ENCODE results near the gene NFIL3.

The NFIL3 gene

DNA sequence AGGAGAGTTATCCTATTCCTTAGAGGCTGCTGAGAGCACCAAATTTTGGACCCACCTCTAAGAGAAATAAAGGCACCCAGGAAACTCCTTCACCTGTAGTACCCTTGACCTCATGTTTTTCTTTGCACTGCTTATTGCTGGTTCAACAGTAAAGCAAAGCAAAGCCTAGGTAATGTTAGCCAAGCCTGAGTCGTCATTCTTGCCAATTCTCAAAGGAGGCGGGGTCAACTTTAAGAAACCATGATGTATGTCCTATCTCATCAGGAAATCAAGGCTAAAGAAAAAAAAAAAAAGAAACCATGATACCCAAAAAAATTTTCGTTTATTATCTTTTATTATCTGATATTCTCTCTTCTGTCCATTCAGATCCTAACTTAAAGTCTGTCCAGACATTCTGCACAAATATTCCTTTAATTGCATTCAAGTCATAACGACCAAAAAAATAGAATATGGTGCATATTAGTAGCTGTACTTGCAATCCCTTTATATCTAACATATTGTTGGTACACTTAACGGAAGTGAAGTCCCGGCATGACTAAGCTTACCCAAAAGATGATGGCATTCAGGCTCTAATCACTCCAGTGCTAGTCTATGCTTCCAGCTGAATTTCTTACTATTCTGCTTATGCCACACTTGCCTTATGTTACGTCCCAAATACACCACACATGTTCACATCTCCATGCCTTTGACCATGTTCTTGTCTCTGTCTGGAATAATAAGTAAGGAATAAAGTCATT is 63.7 kb downstream of the NFIL3 start:
- no peak for DNase-seq (ENCODE audit: low read depth in 2 of 2)

DNA sequence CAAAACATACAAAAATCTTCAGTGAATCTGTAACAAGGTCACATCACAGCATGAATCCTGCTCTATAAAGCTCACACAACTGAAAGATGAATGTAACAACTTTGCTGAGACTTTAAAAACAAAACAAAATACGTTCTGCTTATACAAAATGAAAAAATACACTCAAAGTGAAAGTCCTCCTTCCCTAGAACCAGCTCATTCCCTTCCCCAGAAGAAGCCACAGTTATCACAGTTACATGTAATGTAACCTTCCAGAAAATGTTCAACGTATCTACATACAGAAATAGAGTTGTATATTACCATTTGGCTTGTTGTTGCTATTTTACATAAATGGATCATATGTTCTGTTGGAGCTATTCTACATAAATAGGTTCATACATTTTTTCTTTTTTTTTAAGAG is 64.5 kb downstream of the NFIL3 start:
- no peak for DNase-seq (ENCODE audit: low read depth in 2 of 2)

Measured in stimulated activated CD8-positive, alpha-beta memory T cell treated with anti-CD3 and anti-CD28 coated beads, Interleukin-15, amount 100 ng/mL, for 48 hours (primary cell).